ENCODE results near the gene KCNAB3.

KCNAB3 gene

DNA sequence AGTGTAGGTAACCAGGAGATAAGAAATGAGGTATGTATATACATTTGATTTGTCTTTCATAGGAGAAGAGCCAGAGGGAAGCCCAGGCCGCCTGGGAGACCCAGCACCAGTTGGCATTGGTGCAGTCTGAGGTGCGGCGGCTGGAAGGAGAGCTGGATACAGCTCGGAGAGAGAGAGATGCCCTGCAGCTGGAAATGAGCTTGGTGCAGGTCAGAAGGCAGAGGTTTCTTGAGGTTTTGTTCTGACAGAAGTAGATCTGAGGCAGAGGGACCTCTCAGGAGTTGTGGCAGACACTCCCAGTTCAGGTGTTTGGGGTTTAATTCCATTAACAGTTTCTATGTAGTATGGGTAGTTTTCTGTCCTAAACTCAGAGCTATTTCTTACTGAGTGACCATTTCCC is 10.4 kb upstream of the KCNAB3 start:
- DNase-seq: no peak

DNA sequence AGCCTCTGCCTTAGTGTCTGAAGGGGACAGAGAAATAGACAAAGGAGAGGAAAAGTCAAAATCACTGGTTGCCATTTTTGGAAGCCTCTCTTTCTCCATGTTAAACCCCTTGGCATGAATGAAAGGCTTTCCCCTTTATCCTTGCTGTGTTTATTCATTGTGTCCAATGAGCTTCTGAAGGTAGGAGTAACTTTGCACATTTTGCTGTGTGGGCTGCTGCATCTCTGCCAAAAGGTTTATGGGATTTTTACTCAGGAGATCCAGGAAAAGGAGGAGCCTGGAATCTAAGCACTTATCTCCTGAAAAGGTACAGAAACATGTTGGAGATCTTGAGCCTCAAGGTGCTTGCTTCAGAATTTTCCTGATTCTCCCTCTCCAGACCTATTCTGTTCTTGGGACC is 6.2 kb upstream of the KCNAB3 start:
- no peak for DNase-seq

DNA sequence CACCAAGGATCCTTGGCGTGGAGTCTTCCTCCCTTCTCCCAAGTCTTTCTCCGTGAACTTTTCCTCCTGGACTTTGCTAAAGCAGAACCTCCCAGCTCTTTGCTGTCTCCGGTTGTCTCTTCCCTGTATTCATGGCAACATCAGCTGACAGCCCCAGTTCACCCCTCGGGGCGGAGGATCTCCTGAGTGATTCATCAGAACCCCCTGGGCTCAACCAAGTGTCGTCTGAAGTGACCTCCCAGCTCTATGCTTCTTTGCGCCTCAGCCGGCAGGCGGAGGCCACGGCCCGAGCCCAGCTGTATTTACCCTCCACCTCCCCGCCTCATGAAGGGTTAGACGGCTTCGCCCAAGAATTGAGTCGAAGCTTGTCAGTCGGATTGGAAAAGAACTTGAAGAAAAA is 3.3 kb upstream of the KCNAB3 start:
- peak; percentile 71 for DNase-seq

DNA sequence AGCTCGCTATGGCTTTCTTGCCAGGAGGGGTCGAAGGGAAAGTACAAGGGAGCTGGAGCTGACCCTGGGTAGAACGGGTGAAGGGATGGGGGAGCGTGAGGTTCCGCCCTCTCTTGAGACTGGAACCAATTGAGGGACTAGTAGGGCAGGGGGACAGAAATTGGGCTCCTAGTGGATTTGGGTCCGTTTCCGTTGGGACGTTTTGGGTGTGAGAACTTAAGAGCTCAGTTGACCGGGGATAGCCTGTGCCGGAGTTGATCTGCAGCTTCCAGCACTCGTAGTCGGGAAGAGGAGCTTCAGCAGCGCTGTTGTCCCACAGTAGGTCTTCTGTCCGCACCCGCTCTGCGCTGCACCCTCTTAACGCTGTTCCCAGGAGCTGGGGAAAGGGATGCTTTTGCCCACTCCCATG is 2.8 kb upstream of the KCNAB3 start:
- peak; percentile 36 for DNase-seq

DNA sequence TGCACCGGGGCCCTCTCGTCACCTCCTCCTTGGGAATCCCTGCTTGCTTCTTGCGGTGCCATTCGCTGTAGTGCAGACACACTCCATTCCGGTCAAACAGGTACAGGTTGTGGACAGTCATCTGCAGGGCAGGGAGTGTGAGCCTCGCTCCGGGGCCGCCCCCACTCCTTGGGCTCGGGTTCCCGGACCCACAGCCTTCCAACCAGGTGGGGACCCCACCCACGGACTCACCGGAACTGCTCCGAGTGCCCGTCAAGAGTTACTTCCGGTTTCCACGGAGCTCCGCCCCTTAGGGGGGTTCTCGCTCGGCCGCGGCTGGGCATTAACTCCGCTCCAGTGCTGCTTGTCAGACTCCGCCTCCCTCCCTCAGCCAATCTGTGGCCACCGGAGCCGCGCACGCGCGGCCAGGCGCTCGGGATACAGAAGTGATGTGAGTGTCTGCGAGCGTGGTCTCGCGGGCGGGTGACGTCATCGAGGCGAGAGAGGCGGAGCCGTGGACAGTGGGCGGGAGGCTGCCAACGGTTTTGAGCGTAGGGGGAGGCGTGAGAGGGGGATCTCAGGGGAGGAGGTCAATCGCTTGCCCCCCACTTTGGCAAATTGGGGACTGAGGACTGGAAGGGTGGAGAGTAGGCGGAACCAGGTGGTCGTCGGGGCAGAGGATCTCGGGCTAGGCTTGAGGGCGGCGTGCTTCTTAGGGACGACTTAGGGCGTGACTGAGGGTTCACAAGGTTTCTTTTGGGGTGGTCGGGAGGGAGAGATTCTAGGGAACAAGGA is 2.2 kb upstream of the KCNAB3 start, which contains the start of the genes CNTROB and TRAPPC1:
TSS of gene CNTROB (plus strand) at position 498 of the 774 bp plus-strand sequence. CDS start 874 bp downstream, outside the sequence.
TSS of gene TRAPPC1 (minus strand) at position 238 of the 774 bp plus-strand sequence. CDS start at position 121, 117 bp downstream.
- peak; percentile 100 for DNase-seq

DNA sequence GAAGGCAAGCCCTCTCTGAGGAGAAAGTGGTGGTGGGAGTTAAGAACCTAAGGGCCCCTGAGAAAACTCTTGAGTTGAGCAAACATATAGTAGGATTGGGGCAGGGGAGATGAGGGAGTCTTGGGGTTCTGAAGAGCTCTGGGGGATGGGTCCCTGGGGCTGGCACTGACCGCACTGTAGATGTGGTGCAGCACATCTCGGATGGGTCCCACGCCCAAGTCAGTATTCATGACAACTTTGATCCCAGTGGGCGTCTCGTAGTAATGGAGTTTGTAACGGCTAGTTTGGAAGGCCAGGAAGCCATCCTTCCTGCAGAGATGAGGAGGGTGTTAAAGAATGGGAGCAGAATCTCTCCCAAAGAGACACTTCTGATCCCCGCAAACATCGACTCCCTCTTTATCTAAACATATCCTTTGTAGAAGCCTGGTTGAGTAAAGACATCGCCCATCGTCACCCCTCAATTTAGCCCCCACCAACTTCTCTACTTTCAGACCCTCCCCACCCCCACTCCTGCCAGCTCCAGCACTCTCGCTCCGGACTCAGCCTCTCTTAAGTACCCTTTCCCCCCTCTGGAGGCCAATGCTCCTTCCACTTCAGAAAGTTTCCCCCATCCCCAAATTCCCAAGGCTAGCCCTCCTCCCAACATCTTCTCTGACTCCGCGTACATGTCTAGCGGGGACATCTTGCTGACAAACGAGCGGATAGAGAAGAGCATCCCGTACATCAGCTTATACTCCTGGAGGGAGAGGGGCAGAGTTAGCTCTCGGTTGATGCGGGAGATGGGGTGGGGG is 1.4 kb upstream of the KCNAB3 start:
- DNase-seq: no peak

DNA sequence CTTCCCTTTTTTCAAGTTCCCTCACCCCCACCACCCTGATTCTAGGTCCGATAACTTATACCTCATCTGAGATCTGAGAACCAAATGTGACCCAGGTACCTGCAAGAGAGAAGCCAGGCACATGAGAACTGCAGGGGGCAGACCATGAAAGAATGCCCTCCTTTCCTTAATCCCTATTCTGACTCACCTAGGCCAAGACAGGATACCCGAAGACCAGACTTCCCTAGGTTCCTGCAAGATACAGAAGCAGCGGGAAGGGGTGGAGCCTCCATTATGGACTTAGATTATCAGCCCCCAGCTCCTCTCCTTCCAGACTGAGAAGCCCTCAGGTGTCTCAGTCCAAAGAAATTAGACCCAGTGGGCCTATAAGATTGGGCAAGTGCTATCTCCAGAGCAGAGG is 2.1 kb downstream of the KCNAB3 start:
- no peak for DNase-seq

DNA sequence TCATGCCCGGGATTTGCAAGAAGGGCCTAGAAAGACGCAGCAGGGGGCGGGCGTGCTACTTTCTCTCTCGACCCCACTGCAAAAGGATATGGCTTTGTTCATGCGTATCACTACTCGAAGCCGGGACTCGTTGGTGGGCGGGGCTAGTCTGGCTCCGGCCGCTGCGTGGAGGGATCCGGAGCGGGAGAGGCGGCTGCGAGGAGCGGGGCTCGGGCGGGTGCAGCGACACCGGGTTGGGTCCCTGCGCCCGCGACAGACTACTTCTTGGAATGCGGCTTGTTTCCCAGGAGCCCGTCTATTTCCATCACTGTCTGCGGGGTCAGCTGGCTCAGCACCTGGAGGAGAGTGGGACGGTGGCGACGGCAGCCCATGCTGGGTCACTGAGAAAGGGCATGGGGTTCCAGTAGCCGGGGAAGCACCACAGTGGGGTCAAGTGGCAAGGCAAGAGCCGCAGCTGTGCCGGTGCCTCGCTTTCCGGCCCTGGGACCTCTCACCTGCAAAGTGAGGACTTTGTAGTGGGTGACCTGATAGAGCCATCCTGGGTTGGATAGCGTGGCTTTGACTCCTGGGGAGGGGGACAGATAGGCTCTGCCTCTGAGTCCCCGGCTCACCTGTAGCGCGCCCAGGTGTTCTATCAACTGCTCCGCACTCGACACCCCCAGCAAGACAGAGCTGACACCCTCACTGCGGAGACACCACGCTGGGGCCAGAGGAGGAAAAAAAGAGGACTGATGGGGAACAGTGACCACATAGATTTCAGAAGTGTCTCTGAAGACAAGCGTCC is 6.6 kb downstream of the KCNAB3 start:
- peak; percentile 63 for DNase-seq

DNA sequence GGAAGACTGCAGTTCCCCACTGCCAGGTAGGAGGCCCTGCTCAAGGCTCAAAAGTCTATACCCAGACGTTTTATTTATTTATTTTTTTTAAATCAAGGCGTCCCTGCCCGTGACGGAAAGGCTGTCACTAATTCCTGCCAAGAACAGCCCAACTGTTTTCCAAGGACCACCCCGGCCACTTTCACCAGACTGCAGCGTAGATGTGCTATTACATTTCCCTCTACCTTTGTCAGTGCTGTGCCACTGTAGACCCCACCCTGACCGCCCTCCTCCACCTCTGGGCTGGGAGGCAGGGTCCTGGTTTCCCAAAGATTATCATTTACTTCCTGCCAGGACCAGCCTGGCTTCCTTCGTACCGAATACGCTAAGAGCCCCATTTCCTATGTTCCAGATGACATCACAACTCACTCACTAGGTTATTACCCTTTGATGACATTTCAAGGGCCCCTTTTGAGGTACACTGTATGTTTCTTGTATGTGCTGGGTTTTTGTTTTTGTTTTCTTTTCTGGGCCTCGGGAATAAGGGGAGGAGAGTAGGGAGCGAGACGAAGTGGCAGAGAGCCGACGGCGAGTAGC is 7.3 kb downstream of the KCNAB3 start:
- DNase-seq: no peak

DNA sequence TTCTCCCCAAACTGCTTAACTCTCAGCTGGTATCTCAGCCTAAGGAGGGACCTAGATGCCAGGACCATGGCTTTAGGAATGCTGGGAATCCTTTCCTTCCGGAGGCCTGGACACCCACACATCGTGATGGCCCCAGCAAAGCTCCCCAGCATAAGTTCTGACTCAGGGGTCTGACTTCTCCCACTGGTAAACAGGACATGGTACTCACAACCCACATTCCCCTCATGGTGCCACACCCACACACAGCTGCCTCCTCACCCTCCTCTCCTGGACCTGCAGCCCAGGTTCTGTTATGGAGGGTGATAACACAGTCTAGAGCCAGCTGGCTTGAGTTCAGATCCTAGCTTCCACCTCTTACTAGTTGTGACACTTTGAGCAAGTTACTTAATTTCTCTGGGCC is 12.8 kb downstream of the KCNAB3 start:
- no peak for DNase-seq

DNA sequence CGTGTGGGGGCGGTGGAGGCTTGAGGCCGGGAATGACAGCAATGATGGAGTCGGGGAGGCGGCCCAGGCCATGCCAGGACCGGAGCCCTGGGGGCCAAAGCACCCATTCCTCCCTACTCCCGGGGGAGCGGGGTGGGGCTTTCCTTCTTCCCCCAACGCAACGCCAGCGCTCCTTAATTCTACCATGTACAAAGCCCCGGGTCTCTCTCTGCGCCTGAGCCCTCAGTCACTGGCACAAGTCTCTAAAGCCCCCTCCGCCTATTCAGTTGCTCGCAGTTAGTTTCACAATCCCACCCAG is 13.3 kb downstream of the KCNAB3 start:
- DNase-seq: no peak

DNA sequence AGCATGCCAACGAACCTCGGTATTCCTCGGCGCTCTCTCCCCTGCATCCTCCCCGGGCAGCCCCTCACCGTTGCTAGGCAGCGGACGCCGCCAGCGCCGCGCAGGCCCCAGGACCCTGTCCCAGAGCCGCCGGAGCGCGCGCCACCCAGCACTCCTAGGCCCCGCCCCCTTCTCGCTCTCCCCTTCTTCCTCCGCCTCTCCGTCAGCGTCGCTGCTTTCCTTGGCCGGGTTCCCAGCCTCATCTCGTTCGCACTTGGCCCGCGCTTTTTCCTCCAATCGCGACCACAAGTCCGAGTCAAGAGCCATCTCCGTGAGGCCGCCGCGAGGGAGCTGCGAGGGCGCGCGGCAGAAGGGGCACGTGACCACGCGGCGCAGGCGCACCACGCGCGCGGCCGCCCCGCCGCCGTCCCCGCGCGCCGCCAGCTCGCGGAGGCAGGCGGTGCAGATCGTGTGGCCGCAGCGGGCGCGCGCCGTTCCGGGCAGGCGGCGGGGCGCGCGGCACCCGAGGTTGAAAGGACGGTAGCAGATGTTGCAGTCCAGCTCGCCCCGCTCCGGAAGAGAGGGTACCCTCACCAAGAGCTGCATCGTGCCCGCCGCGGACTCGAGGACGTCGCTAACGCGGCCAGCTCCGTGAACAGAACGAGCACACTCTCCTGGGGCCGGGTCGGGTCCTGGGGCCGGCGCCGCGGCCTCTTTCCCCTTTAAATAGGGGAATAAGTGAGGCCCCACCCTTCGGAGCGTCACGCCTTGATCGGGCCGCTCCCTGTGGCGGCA is 13.9 kb downstream of the KCNAB3 start, which contains the start of gene RNF227:
TSS of gene RNF227 (minus strand) at position 679 of the 774 bp plus-strand sequence. CDS start at position 585, 94 bp downstream.
- peak; percentile 82 for DNase-seq

DNA sequence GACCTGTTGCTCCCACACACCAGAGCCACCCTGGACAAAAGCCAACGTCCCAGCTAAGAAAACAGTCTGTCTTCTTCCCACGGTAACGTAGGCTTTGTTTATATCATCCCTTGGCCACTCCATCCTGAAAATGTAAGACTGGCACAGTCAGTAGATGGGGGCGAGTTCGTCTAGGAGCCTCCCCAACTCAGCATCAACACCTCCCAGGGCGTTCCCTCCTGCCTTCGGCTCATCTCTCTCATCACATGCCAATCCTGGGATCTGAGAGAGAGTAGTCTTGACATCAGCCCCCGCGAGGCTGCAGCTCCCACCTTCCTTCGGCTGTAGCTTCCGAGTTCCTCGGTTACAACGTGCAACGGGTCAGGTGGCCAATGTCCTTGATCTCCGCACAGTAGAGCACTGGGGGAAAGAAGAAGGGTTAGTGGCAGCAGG is 14.5 kb downstream of the KCNAB3 start:
- peak; percentile 48 for DNase-seq

DNA sequence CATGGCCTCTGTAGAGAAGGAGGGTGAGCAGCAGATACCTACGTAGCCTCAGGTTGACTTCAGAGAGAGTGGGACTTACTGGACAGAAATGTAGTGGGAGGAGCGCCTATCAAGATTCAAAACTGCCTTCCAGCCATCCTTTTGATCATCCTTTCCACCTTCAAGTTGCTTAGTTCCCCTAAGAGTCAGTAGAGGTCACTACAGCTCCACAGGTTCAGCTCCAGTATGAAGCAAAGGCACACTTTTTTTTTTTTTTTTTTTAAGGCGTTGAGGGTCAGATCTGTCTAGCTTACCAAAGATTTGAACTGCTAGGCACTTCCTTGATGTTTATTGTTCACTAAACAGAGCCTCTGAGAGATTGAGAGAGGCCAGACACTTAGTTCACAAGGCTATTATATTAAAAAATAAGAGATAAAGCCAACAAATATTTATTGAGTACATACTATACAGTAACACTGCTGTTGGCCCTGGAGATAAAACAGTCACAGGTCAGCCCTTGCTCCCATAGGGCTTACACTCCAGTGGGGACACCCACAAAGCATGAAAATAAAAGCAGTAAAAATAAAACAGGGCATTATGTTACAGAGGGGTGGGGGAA is 16.6 kb downstream of the KCNAB3 start:
- DNase-seq: peak; percentile 85

DNA sequence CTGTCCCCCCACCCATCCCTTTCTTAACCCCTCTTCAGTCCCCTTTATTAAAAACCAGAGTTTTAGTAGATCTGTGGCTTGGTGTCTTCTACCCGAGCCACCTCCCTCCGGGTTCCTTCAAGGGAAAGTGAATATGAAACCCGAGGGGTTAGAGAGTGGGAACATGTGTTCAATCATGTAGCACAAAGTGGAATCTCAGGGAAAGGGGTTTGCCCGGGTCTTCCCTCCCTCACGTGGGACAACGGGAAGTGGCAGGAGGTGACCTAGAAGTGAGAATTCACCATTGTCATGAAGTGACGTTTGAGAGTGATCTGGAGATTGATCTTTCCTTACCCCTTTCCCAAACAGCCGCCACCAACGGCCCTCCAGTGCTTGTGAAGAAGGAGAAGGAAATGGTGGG is 18.5 kb downstream of the KCNAB3 start:
- DNase-seq: peak; percentile 79

DNA sequence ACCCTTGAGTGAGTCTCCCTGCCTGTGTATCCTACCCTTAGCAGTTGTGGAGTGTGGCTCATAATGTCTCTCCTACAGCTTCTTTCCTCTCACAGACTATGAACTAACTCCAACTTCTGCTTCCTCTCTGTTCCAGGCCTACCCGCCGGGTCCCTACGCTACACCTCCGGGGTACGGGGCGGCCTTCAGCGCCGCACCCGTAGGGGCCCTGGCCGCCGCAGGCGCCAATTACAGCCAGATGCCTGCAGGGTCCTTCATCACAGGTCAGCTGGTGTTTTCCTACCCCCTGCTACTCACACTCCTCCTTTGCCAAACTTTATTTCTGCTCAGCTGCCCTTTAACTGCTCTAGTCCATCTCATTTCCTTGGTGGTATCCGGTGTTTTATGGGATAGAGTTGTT is 18.9 kb downstream of the KCNAB3 start:
- DNase-seq: peak; percentile 36

DNA sequence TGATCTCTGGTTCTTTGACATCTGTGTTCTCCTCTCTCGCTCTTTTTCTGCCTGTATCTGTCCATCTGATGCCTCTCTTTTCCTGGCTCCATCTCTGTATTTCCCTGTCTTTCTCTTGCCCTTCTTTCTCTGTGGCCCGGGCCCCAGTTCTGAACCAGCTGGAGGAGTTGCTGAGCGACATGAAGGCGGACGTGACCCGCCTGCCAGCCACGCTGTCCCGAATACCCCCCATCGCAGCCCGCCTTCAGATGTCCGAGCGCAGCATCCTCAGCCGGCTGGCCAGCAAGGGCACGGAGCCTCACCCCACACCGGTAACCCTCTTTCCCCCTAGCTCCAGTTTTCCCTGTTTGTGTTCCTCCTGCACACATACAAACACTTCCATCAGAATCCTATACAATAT is 19.4 kb downstream of the KCNAB3 start:
- DNase-seq: no peak

DNA sequence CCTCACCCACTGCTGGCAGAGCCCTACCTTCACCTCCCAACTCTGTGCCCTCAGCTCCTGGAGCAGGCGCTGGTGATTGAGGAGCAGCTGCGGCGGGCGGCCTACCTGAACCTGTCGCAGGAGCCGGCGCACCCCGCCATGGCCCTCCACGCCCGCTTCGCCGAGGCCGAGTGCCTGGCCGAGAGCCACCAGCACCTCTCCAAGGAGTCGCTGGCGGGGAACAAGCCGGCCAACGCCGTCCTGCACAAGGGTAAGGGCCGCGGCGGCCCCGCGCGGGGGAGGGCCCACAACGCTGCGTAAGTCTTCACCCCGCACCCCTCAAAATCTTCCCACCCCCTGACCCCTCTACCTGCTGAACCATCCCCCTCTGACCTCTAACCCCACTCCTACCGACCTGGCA is 20.6 kb downstream of the KCNAB3 start:
- no peak for DNase-seq

DNA sequence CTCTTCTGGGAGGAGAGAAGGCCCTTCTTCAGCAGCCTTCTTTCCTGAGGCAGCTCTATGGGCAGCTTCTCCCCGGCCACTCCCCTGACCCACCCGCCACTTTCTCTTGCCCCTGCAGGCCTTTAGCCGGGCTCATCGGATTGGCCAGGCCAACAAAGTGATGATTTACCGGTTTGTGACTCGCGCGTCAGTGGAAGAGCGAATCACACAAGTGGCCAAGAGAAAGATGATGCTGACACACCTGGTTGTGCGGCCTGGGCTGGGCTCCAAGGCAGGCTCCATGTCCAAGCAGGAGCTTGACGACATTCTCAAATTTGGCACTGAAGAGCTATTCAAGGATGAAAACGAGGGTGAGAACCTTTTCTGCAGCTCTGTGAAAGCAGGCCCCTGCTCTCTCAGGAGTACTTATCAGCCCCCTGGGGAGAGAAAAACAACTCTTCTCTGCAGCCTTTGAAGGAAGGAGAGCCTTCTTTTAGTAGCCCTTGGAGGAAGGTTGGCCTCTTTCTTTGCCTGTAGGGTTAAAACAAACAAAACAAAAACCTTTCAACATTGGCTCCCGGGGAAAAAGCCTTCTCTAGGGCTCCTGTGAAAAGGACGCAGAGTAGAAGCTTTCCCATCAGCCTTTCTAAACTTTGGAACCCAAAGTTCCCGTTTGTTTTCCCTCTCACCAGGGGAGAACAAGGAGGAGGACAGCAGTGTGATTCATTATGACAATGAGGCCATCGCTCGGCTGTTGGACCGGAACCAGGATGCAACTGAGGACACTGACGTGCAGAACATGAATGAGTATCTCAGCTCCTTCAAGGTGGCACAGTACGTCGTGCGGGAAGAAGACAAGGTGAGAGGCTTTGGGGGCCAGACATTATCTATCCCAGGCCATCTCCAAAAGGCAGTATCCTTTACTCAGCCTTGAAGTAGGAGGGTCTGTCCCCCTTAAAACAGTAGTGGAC is 26.2 kb downstream of the KCNAB3 start:
- no peak for DNase-seq

DNA sequence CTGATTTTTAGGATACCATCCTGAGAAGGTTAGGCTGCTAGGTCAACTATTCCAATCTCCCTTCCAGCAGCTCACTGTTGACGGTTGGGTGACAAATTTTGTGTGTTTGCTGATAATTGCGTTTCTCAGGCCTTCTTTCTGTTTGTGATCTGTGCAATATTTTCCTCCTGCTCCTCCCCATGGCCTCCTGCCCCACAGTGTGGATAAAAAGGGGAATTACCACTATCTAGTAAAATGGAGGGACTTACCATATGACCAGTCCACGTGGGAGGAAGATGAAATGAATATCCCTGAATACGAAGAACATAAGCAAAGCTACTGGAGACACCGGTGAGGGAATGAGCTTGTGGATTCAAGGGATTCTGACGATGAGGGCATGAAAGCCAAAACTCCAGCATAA is 31.9 kb downstream of the KCNAB3 start:
- DNase-seq: peak; percentile 88

Data from suppressor macrophage treated with lipopolysaccharide for 4 hours (primary cell).